SK-N-SH (cell line): ENCODE measurements around the gene SCN7A. TPM values are rescaled to one million over a fixed set of nuclear protein-coding genes. Genes with fewer than 3 reads are reported as not detected.

Experiments
- CTCF ChIA-PET: fragments of 300-600, 350-600 bp; formaldehyde crosslinking; extraction: SDS; loops from one replicate; lab custom pipeline; 2021; lab: Yijun Ruan, JAX
- POLR2A ChIA-PET: fragments of 350-600 bp; sonication (Branson Sonifier 250); formaldehyde crosslinking; extraction: SDS; loops from one replicate; lab custom pipeline; 2020; ENCODE audit warnings: antibody characterized with exemption, inconsistent platforms; lab: Yijun Ruan, JAX
- DNase-seq: peaks from one replicate; pipeline ENCODE4 v3.0.0; 2012
- H2AFZ ChIP-seq: fragments of 200-600 bp; sonication (generic); 2 replicates; pipeline ENCODE4 v1.8.1; 2016; ENCODE audit warnings: antibody characterized with exemption, mild to moderate bottlenecking, low read depth
- H3F3A ChIP-seq: fragments of 200-600 bp; sonication (generic); replicated peaks from 2 replicates; pipeline ENCODE3; 2016; ENCODE audit warnings: antibody characterized with exemption, mild to moderate bottlenecking; ENCODE audit not compliant: insufficient read depth
- H3K27ac ChIP-seq, 2 experiments: fragments of 200-500 bp in 1 of 2; fragments of 200-600 bp in 1 of 2; sonication (Bioruptor generic) in 1 of 2; sonication (generic), shearing (Covaris generic) in 1 of 2; 2 replicates each; pipeline versions ENCODE4 v1.5.1 to v1.6.1; 2014 to 2016; ENCODE audit warnings: low read depth in 2 of 2, inconsistent platforms in 1 of 2, low read length in 1 of 2, mild to moderate bottlenecking in 1 of 2, mixed read lengths in 1 of 2
- H3K27me3 ChIP-seq: fragments of 200-600 bp; sonication (generic), shearing (Covaris generic); 2 replicates; pipeline ENCODE4 v1.6.1; 2016; ENCODE audit warnings: mixed run types; ENCODE audit not compliant: insufficient read depth
- H3K36me3 ChIP-seq, 2 experiments: fragments of 200-500 bp in 1 of 2; fragments of 200-600 bp in 1 of 2; sonication (Bioruptor generic) in 1 of 2; sonication (generic) in 1 of 2; replicated peaks in 1 of 2; 2 replicates each; pipeline versions ENCODE3 to v1.5.1; 2014 to 2016; ENCODE audit warnings: low read length in 1 of 2, mild to moderate bottlenecking in 1 of 2; ENCODE audit not compliant: insufficient read depth in 2 of 2, control insufficient read depth in 1 of 2
- H3K4me1 ChIP-seq, 2 experiments: fragments of 200-500 bp in 1 of 2; fragments of 200-600 bp in 1 of 2; sonication (Bioruptor generic) in 1 of 2; sonication (generic), shearing (Covaris generic) in 1 of 2; 2 replicates each; pipeline versions ENCODE4 v1.5.1 to v1.6.1; 2014 to 2016; ENCODE audit warnings: low read depth in 1 of 2, low read length in 1 of 2, mixed run types in 1 of 2; ENCODE audit not compliant: insufficient read depth in 2 of 2, control insufficient read depth in 1 of 2
- H3K4me2 ChIP-seq: fragments of 200-600 bp; sonication (generic), shearing (Covaris generic); 2 replicates; pipeline ENCODE4 v1.6.1; 2017; ENCODE audit warnings: mixed run types
- H3K4me3 ChIP-seq, 2 experiments: fragments of 200-500 bp in 1 of 2; fragments of 200-600 bp in 1 of 2; sonication (Bioruptor generic) in 1 of 2; sonication (generic), shearing (Covaris generic) in 1 of 2; 2 replicates each; pipeline versions ENCODE4 v1.5.1 to v1.8.1; 2014 to 2016; ENCODE audit warnings: low read depth in 2 of 2, inconsistent platforms in 1 of 2, low read length in 1 of 2, mild to moderate bottlenecking in 1 of 2, mixed read lengths in 1 of 2, moderate library complexity in 1 of 2
- H3K79me2 ChIP-seq: fragments of 200-600 bp; sonication (generic); 2 replicates; pipeline ENCODE4 v1.8.1; 2017; ENCODE audit warnings: mild to moderate bottlenecking; ENCODE audit not compliant: insufficient read depth
- H3K9ac ChIP-seq: fragments of 200-600 bp; sonication (generic); 2 replicates; pipeline ENCODE4 v1.6.1; 2017; ENCODE audit warnings: mixed run types
- H3K9me2 ChIP-seq: fragments of 200-600 bp; sonication (generic); 2 replicates; pipeline ENCODE4 v1.6.1; 2017; ENCODE audit warnings: mixed run types
- H3K9me3 ChIP-seq: fragments of 200-600 bp; sonication (generic); 2 replicates; pipeline ENCODE4 v1.6.1; 2017; ENCODE audit warnings: mixed run types, mild to moderate bottlenecking, moderate library complexity
- H4K20me1 ChIP-seq: fragments of 200-600 bp; sonication (generic); 2 replicates; pipeline ENCODE4 v1.6.1; 2017; ENCODE audit warnings: mild to moderate bottlenecking, mixed run types; ENCODE audit not compliant: insufficient read depth
- CTCF ChIP-seq: fragments of 200-600 bp; sonication (generic); IDR thresholded peaks from 2 replicates; pipeline ENCODE4 v1.6.1; 2017; ENCODE audit warnings: antibody characterized with exemption, mild to moderate bottlenecking, moderate library complexity
- EP300 ChIP-seq, 2 experiments: IDR thresholded peaks; 2 replicates each; pipeline versions ENCODE4 v1.4.0 to v1.6.1; 2012; ENCODE audit warnings: borderline replicate concordance in 1 of 2, low read depth in 1 of 2, low read length in 1 of 2
- FOXJ3 ChIP-seq: sonication (generic); formaldehyde crosslinking; IDR thresholded peaks from 2 replicates; pipeline ENCODE4 v1.5.1; 2020; ENCODE audit warnings: mild to moderate bottlenecking, missing genetic modification reagents
- FOXM1 ChIP-seq: IDR thresholded peaks from 2 replicates; pipeline ENCODE4 v1.4.0; 2012; ENCODE audit warnings: low read depth, mild to moderate bottlenecking
- GABPA ChIP-seq: IDR thresholded peaks from 2 replicates; pipeline ENCODE4 v1.4.0; 2012; ENCODE audit warnings: low read depth, mild to moderate bottlenecking
- GATA2 ChIP-seq: sonication (generic); formaldehyde crosslinking; IDR thresholded peaks from 2 replicates; pipeline ENCODE4 v1.5.0; 2020; ENCODE audit warnings: mild to moderate bottlenecking, missing genetic modification reagents
- MAX ChIP-seq: IDR thresholded peaks from 2 replicates; pipeline ENCODE4 v1.4.0; 2012; ENCODE audit warnings: low read depth
- MEF2A ChIP-seq: IDR thresholded peaks from 2 replicates; pipeline ENCODE4 v1.4.0; 2012; ENCODE audit warnings: low read depth, borderline replicate concordance
- MXI1 ChIP-seq: IDR thresholded peaks from 2 replicates; pipeline ENCODE4 v1.6.1; 2012; ENCODE audit warnings: mild to moderate bottlenecking, low read depth, low read length, improper control_type of control experiment
- NRF1 ChIP-seq: IDR thresholded peaks from 2 replicates; pipeline ENCODE4 v1.6.1; 2012; ENCODE audit warnings: low read depth, mild to moderate bottlenecking, low read length
- RAD21 ChIP-seq: IDR thresholded peaks from 2 replicates; pipeline ENCODE4 v1.6.1; 2012; ENCODE audit warnings: mild to moderate bottlenecking, low read length
- RCOR1 ChIP-seq: fragments of 150-350 bp; IDR thresholded peaks from 2 replicates; pipeline ENCODE4 v1.6.1; 2017; ENCODE audit warnings: antibody characterized with exemption, low read length
- RXRA ChIP-seq: IDR thresholded peaks from 2 replicates; pipeline ENCODE4 v1.4.0; 2012; ENCODE audit warnings: low read depth, mild to moderate bottlenecking, borderline replicate concordance
- SIN3A ChIP-seq: IDR thresholded peaks from 2 replicates; pipeline ENCODE4 v1.6.1; 2012; ENCODE audit warnings: low read depth, mild to moderate bottlenecking, low read length, moderate library complexity, borderline replicate concordance
- USF1 ChIP-seq: IDR thresholded peaks from 2 replicates; pipeline ENCODE4 v1.4.0; 2012; ENCODE audit warnings: low read depth, borderline replicate concordance
- YY1 ChIP-seq: IDR thresholded peaks from 2 replicates; pipeline ENCODE4 v1.4.0; 2012; ENCODE audit warnings: low read depth, mild to moderate bottlenecking
- WGBS: methylation state at CpG from one replicate; pipeline ENCODE4 v1.1.6; 2017; ENCODE audit warnings: low lambda C conversion rate; 5-methylcytosine and 5-hydroxymethylcytosine counted together
- polyA plus RNA-seq, 3 experiments: library from polyadenylated mRNA; depleted of rRNA; stranded (reverse); fragments of >200 nt; gene quantifications; 2 replicates each; pipeline ENCODE4 v1.2.3, GENCODE V29; 2012
- TF ChIP-seq, protein P1 (sequence below): IDR thresholded peaks from 2 replicates; pipeline ENCODE4; 2012
- TF ChIP-seq, protein P2 (sequence below): fragments of 150-350 bp; IDR thresholded peaks from 2 replicates; pipeline ENCODE4 v1.6.1; 2016; ENCODE audit warnings: mild to moderate bottlenecking, low read depth, low read length
- TF ChIP-seq, protein P3 (sequence below): IDR thresholded peaks from 2 replicates; pipeline ENCODE4 v1.6.1; 2012; ENCODE audit warnings: mild to moderate bottlenecking, low read depth, low read length, moderate library complexity

SCN7A gene
- polyA plus RNA-seq, 1 of the 3 experiments (the other 2 are of a cell fraction): 0.02 TPM

GRCh38 chr2:166404831-166405568 lies 89.0 kb downstream of the SCN7A start:
- WGBS: 24% methylated on average over 2 of the region's 2 CpGs
- Histone ChIP-seq H3K36me3 (no peaks in the 10 kb centered on the region), H3K4me2 (no peak overlapping the region), H3K27ac (peak overlapping the region; percentile 39 to 44; a peak in 2 of 4 replicates), H4K20me1 (no peaks in the 10 kb centered on the region), H3K9me2 (no peaks in the 10 kb centered on the region), H3F3A (peaks cover 4% of the 10 kb centered on the region), H3K4me3 (no peak overlapping the region), H3K27me3 (no peaks in the 10 kb centered on the region), H2AFZ (peak overlapping the region; percentile 66), H3K9ac (no peak overlapping the region), H3K9me3 (no peaks in the 10 kb centered on the region), H3K79me2 (no peaks in the 10 kb centered on the region), H3K4me1 (no peaks in the 10 kb centered on the region; a peak in 1 of 4 replicates)
- CTCF ChIA-PET: interaction anchor here (1.3 to 2.2 kb wide), 5 partner anchors 14 to 225 kb away, joined by 3 to 8 read pairs (median 4); no protein-coding TSS in a partner anchor
- POLR2A ChIA-PET: no interaction called here
- TF ChIP-seq YY1: no peak
- TF ChIP-seq, protein P1, sequence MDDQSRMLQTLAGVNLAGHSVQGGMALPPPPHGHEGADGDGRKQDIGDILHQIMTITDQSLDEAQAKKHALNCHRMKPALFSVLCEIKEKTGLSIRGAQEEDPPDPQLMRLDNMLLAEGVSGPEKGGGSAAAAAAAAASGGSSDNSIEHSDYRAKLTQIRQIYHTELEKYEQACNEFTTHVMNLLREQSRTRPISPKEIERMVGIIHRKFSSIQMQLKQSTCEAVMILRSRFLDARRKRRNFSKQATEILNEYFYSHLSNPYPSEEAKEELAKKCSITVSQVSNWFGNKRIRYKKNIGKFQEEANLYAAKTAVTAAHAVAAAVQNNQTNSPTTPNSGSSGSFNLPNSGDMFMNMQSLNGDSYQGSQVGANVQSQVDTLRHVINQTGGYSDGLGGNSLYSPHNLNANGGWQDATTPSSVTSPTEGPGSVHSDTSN: no peak
- TF ChIP-seq NRF1: no peak
- TF ChIP-seq GATA2 (CRISPR knock-in tag): no peak
- TF ChIP-seq RCOR1: no peak
- TF ChIP-seq, protein P2, sequence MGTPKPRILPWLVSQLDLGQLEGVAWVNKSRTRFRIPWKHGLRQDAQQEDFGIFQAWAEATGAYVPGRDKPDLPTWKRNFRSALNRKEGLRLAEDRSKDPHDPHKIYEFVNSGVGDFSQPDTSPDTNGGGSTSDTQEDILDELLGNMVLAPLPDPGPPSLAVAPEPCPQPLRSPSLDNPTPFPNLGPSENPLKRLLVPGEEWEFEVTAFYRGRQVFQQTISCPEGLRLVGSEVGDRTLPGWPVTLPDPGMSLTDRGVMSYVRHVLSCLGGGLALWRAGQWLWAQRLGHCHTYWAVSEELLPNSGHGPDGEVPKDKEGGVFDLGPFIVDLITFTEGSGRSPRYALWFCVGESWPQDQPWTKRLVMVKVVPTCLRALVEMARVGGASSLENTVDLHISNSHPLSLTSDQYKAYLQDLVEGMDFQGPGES: no peak
- TF ChIP-seq MEF2A: no peak
- TF ChIP-seq CTCF: no peak
- TF ChIP-seq MXI1: no peak
- TF ChIP-seq RAD21: no peak
- TF ChIP-seq EP300 (IDR thresholded peaks at IDR 0.05; ENCODE audit: borderline replicate concordance in 1 of 2, low read depth in 1 of 2, low read length in 1 of 2): no peak
- no peak for TF ChIP-seq RXRA
- TF ChIP-seq, protein P3, sequence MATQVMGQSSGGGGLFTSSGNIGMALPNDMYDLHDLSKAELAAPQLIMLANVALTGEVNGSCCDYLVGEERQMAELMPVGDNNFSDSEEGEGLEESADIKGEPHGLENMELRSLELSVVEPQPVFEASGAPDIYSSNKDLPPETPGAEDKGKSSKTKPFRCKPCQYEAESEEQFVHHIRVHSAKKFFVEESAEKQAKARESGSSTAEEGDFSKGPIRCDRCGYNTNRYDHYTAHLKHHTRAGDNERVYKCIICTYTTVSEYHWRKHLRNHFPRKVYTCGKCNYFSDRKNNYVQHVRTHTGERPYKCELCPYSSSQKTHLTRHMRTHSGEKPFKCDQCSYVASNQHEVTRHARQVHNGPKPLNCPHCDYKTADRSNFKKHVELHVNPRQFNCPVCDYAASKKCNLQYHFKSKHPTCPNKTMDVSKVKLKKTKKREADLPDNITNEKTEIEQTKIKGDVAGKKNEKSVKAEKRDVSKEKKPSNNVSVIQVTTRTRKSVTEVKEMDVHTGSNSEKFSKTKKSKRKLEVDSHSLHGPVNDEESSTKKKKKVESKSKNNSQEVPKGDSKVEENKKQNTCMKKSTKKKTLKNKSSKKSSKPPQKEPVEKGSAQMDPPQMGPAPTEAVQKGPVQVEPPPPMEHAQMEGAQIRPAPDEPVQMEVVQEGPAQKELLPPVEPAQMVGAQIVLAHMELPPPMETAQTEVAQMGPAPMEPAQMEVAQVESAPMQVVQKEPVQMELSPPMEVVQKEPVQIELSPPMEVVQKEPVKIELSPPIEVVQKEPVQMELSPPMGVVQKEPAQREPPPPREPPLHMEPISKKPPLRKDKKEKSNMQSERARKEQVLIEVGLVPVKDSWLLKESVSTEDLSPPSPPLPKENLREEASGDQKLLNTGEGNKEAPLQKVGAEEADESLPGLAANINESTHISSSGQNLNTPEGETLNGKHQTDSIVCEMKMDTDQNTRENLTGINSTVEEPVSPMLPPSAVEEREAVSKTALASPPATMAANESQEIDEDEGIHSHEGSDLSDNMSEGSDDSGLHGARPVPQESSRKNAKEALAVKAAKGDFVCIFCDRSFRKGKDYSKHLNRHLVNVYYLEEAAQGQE: no peak
- TF ChIP-seq FOXJ3: no peak
- TF ChIP-seq GABPA: no peak
- no peak for TF ChIP-seq SIN3A
- no peak for TF ChIP-seq USF1
- TF ChIP-seq FOXM1: no peak
- TF ChIP-seq MAX: no peak
- no peak for DNase-seq
